ENCODE data around the gene DAPK1. TPM values are rescaled to one million over a fixed set of nuclear protein-coding genes. Genes with fewer than 3 reads are reported as not detected.

Gene DAPK1
- 41.1 and 71.0 TPM in 2 replicates for total RNA-seq

GRCh38 chr9:87497604-87498045 lies at the start of gene DAPK1:
TSS of gene DAPK1 (plus strand) at chr9:87497867. CDS start at chr9:87499078, 1,211 bp downstream.

DNA sequence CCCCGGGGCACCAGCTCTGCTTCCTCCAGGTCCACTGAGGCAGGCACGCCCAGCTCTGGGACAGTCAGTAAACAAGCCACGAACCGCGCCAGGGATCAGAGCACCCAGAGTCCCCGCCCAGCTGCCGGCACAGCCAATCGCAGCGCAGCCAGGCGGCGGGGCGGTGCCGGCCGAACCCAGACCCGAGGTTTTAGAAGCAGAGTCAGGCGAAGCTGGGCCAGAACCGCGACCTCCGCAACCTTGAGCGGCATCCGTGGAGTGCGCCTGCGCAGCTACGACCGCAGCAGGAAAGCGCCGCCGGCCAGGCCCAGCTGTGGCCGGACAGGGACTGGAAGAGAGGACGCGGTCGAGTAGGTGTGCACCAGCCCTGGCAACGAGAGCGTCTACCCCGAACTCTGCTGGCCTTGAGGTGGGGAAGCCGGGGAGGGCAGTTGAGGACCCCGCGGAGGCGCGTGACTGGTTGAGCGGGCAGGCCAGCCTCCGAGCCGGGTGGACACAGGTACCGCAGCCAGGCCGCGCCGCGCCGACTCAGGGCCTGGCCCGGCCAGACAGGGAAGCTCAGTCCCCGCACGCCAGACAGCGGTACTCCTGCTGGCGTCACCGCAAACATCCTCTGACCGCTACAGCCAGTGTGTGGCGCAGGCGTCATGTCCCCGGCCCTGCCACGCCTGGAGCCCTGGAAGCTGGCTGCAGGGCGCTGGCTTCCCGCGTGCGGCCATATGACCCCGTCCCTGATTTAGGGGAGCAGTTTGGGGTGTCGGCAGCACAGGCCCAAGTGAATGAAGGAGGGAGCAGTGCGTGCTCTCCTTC lies 228.4 kb downstream of the DAPK1 start, which contains the start of gene CTSL:
Gene CTSL (plus strand): TSS at position 220 of the 810 bp plus-strand sequence. CDS start 1,485 bp downstream, outside the sequence.

Other genes starting within 250 kb of the DAPK1 start
- 64.7 and 70.9 TPM in 2 replicates for gene CTSL, start 228.3 kb downstream of the DAPK1 start, total RNA-seq

Data from mesangial cell (primary cell).